Measurements from ENCODE around the gene PRR13.

- TF ChIP-seq CTCF (IDR thresholded peaks at IDR 0.05; ENCODE audit: poor library complexity) (no peak), EZH2 (IDR thresholded peaks at IDR 0.05; ENCODE audit: borderline replicate concordance) (no peak), EZH2phosphoT487 (IDR thresholded peaks at IDR 0.05; ENCODE audit: low read depth, severe bottlenecking, unreplicated experiment) (no peak)
Observed at GRCh38 chr12:53467082-53467481, 25.5 kb downstream of the PRR13 start.
